Gastrocnemius medialis (tissue), 4 donors: ENCODE data around the gene ABTB2.

Experiments
- CTCF ChIP-seq, 5 experiments: fragments of 450-650 bp in 3 of 5; fragments of 200-600 bp in 2 of 5; sonication (generic) in 2 of 5; IDR thresholded peaks in 4 of 5; conservative IDR thresholded peaks in 1 of 5; 1 replicate in 4 of 5; 2 replicates in 1 of 5; pipeline ENCODE4 v1.5.1; 2016 to 2019; ENCODE audit warnings: antibody characterized with exemption in 5 of 5, mild to moderate bottlenecking in 3 of 5, moderate library complexity in 3 of 5
- POLR2A ChIP-seq, 2 donors: fragments of 450-650 bp; IDR thresholded peaks; one replicate each; pipeline ENCODE4 v1.6.1; 2017; ENCODE audit warnings: antibody characterized with exemption in 2 of 2, mild to moderate bottlenecking in 2 of 2, moderate library complexity in 2 of 2

GRCh38 chr11:34120651-34121050, 237.2 kb downstream of the ABTB2 start:
- TF ChIP-seq CTCF (IDR thresholded peaks at IDR 0.05 in 4 of 5, conservative IDR thresholded peaks at IDR 0.05 in 1 of 5) (no peak), POLR2A (IDR thresholded peaks at IDR 0.05) (no peak)
